ENCODE measurements around the gene IKZF3.
"Not testable (repeated sequence)": the region's sequence is repeated elsewhere in the genome, so short reads cannot be mapped to it uniquely, and the experiment has no call there.

The IKZF3 gene

DNA sequence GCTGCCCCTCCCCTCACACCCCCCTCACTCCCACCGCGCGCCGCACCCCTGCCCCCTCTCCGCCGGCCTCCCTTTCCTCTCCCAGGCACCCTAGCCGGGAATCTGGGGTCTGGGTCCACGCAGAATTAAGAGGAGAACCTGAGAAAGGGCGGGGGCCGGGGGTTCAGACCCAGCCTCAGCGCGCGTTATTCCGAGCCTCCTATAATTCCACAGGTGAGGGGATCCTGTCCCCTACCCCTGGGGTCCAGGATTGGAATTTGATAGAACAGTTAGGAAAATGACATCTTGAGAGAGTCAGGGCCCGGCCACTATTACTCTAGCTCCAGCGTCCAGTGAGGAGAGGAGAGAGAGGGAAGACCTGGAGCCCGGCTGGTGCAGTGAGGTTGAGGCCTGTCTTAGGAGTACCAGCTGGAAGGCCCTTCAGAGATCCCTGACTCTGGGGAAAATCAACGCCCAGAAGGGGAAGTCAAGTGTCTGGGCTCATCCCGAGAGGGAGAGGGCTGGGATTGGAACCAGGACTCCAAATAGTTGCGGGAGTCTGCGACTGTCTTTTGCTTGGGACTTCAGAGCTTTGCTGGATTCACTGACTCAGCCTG lies 109.1 kb downstream of the IKZF3 start:
- DNase-seq: peak in 1 of 2 experiments; percentile 12

GRCh38 chr17:39754161-39754957 lies 109.8 kb downstream of the IKZF3 start:
- peak; percentile 87 to 90 for DNase-seq

- DNase-seq: no peak
These were observed 110.5 kb downstream of the IKZF3 start for GRCh38 chr17:39753514-39754160.

DNA sequence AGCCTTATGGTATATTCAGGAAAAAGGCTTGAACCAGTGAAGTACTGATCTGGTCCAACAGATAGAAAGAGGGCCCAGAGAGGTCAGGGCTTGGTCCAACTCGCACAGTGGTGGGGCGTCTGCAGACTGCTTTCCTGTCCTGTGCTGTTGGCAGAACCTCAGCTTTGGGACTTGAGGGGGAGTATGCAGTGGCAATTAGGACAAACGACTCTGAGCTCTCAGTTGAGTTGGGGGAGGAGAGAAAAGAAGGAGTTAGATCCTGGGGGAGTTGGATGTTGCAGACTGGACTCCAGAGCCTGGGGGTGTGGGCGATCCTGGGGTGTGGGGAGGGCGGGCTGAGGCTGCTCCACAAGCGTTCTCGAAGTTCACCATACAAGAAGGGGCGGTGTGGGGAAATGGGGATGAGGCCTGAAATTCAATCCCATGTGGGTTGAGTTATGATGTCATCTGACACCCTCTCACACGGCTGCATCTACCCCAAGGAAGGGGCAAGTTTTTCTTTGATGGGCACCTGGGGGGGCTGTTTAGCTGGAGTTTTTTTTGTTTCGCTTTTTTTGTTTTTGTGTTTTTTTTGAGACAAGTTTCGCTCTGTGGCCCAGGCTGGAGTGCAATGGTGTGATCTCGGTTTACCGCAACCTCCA lies 111.8 kb downstream of the IKZF3 start:
- no peak for DNase-seq

DNA sequence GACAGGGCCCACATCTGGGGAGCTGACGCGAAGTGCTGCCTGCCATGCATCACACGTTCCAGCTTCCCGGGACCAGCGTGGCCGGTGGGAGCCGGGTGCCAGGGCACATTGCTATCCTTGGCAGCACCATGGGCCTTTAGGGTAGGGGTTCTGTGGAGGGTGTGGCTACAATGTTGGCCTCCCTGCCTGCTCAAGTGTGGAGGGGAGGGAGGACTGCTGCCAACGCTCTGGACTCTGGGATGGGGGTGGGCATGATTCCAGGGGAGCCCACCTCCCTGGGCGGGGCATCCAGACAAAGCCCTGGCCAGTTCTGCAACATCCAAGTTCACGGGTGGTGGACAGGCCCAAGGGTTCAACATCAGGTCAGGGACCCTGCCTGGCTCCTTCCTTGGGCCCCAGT lies 112.5 kb downstream of the IKZF3 start:
- no peak for DNase-seq

DNA sequence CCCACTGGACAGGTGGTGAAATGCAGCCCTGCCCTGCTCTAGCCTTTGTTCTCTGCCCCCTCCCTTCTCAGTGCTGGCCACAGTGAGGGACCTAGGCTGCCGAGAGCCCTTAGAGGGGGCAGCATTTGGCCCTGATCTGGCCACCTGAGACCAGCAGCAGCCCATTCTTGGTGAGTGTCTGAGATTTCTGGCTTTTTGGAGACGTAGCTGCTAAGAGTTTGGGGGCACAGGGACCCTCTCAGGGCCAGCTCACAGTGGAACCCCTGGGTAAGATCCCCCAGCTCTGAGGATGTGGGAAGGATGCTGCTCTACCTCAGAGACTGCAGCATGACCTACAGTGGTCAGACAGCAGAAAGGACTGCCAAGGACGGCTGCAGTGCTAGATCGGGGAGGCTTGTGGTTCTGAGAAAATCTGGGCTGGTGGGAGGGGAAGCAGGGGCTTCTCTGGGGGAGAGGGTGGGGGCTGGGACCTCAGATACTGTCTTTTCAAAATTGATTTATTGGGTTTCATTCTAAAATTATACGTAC lies 113.0 kb downstream of the IKZF3 start:
- no peak for DNase-seq

GRCh38 chr17:39750131-39751015 lies 113.7 kb downstream of the IKZF3 start:
- DNase-seq: no peak

DNA sequence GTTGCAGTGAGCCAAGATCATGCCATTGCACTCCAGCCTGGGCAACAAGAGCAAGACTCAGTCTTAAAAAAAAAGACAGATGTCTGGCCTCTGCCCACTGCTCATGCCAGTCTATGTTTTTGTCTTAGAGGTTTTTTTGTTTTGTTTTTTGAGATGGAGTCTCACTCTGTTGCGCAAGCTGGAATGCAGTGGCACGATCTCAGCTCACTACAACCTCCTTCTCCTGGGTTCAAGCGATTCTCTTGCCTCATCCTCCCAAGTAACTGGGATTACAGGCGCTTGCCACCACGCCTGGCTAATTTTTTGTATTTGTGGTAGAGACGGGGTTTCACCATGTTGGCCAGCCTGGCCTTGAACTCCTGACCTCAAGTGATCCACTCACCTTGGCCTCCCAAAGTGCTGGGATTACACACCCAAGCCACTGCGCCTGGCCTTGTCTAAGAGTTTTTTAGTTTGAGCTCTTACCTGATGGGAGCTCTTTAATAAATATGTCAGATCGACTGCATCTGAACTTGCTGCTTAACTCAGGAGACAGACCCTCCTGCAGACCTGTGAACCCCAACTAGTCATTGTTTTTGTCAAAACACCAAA lies 115.6 kb downstream of the IKZF3 start:
- not testable (repeated sequence) for DNase-seq

DNA sequence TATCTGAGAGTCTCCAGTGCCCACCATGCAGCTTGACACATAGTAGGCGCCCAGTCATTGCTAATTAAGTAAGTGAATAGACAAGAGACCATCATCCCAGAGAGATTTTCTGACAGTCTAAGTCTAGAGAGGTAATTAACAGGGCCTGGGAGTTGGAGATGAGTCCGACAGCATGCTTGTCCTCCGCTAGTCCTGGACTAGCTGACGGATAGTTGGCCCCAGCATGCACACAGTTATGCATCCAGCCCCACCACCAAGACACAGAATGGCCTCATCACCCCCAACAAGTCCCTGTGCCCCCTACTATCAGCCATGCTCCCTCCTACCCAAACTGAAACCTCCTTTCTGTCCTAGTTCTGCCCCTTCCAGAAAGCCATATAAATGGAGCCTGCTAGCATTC lies 116.4 kb downstream of the IKZF3 start:
- DNase-seq: no peak

GRCh38 chr17:39746145-39746461 lies 118.0 kb downstream of the IKZF3 start:
- no peak for DNase-seq

GRCh38 chr17:39745335-39746144 lies 118.6 kb downstream of the IKZF3 start:
- DNase-seq: no peak

DNA sequence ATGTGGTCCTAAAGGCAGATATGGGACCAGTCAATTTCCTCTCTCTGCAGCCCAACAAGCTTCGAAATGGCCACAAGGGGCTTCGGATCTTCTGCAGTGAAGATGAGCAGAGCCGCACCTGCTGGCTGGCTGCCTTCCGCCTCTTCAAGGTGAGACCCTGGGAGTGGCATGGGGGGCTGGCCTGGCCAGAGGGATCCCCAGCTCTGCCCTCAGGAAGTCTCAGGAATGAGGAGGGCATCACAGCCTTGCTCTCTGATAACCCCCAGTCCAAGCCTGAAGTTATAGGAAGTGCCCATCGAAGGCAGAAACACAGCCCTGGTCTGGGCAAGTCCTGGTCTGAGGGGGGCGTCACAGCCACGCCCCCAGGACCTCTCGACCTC lies 119.3 kb downstream of the IKZF3 start:
- DNase-seq: no peak

- DNase-seq: no peak
These were observed 119.9 kb downstream of the IKZF3 start for GRCh38 chr17:39744075-39744835.

- DNase-seq: no peak
These were observed 121.2 kb downstream of the IKZF3 start for GRCh38 chr17:39742856-39743436.

- DNase-seq: no peak
These were observed 121.8 kb downstream of the IKZF3 start for GRCh38 chr17:39742126-39742855.

DNA sequence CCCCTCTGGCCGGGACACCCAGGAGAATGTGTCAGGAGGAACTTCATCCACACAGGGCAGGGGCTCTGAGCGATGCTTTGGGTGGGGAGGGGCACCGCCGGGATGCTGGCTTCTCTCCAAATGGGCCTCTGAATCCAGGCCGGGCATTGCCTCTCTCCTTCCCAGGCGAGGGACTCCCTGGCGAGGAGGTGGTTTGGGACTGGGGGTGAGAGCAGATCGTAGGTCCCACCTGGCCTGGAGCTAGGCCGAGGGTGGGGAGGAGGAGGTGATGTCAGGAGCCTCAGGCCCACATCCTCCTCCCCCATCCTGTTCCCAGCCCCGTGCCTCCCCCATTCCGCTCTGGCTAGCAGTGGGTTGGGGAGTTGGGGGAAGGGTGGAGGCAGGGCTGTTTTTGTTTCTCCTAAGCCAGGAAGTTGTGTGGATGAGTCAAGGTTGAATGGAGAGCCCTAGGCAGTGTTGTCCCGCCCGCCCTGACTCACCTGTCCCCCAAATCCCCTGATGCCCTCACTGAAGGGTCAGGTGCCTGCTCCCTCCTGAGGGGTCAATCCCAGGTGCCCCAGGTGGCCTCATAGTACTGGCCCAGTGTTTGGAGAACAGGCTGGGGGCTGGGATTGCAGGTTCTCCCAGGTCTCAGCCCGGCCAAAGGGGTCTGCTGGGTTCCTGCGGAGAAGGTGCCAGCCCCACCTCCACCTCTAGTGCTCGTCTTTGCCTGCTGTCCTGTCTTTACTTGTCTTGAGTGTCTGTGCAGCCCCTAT lies 123.6 kb downstream of the IKZF3 start:
- DNase-seq: no peak

DNA sequence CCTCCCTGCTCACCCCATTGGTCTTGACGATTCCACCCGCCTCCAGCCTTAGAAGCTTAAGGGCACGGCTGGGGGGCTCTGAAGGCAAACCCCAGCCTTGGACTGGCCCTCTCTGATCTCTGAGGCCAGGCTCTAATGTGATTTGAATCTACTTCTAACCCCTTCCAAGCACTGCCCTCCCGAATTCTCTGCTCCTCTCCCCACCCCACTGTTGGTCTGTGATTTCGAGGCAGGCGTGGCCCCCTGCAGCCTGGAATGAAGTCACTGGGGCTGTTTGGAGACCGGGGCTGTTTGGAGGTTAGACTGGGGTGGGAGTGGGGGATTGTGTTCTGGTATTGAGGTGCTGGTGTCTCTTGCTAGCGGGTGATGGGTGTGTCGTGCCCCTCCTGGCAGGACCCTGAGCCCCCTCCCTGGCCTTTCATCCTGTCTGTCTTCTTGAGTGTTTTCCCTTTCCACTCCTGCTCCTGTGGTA lies 124.2 kb downstream of the IKZF3 start:
- DNase-seq: no peak

All from activated CD4-positive, alpha-beta T cell treated with anti-CD3 and anti-CD28 coated beads, Interleukin-2, amount 50 U/mL, for 4 hours (primary cell).